B cell (primary cell): Measurements from ENCODE around the gene ZDHHC14. TPM values are rescaled to one million over a fixed set of nuclear protein-coding genes. Genes with fewer than 3 reads are reported as not detected.

Experiments used
- ATAC-seq: fragments of 200-7000 bp; cut with Tn5 transposase; one replicate; pipeline ENCODE4 v1.10.0; 2021; ENCODE audit warnings: low read depth, mild to moderate bottlenecking, moderate number of reproducible peaks, moderate library complexity
- CTCF ChIA-PET: fragments of 350-600 bp; sonication (Branson Sonifier 250); formaldehyde crosslinking; loops from one replicate; lab custom pipeline; 2021; ENCODE audit warnings: antibody characterized with exemption, inconsistent platforms; lab: Charles Lee
- POLR2A ChIA-PET: fragments of 350-600 bp; sonication (Branson Sonifier 250); formaldehyde crosslinking; loops from one replicate; lab custom pipeline; 2021; ENCODE audit warnings: antibody characterized with exemption; lab: Charles Lee
- DNase-seq: peaks from one replicate; pipeline ENCODE4 v3.0.0; 2013
- H2AFZ ChIP-seq: 2 replicates; pipeline ENCODE4 v1.6.1; 2012; ENCODE audit warnings: mild to moderate bottlenecking, low read depth, low read length; ENCODE audit not compliant: insufficient read depth, poor library complexity, severe bottlenecking
- H3K27ac ChIP-seq, 2 donors: 1 replicate in 1 of 2; 2 replicates in 1 of 2; pipeline ENCODE4 v1.5.1; 2012 to 2013; ENCODE audit warnings: low read length in 2 of 2, mild to moderate bottlenecking in 2 of 2, moderate library complexity in 1 of 2
- H3K27me3 ChIP-seq, 4 experiments: fragments of 200-600 bp in 1 of 4; sonication (generic) in 1 of 4; replicated peaks in 1 of 4; 1 replicate in 2 of 4; 2 replicates in 2 of 4; pipeline versions ENCODE4 v1.6.1 to v1.7.0; 2013 to 2016; ENCODE audit warnings: low read length in 3 of 4, mild to moderate bottlenecking in 2 of 4, mixed read lengths in 1 of 4, moderate library complexity in 1 of 4; ENCODE audit not compliant: insufficient read depth in 4 of 4, control insufficient read depth in 3 of 4; ENCODE audit errors: control extremely low read depth in 1 of 4
- H3K36me3 ChIP-seq, 2 experiments: replicated peaks in 1 of 2; 1 replicate in 1 of 2; 2 replicates in 1 of 2; pipeline versions ENCODE4 v1.6.1 to v1.7.1; 2013; ENCODE audit warnings: low read length in 1 of 2; ENCODE audit not compliant: insufficient read depth in 2 of 2, control insufficient read depth in 1 of 2; ENCODE audit errors: control extremely low read depth in 1 of 2, extremely low read depth in 1 of 2
- H3K4me1 ChIP-seq, 2 donors: fragments of 200-600 bp in 1 of 2; sonication (generic) in 1 of 2; 1 replicate in 1 of 2; 2 replicates in 1 of 2; pipeline versions ENCODE4 v1.5.1 to v1.6.1; 2013 to 2017; ENCODE audit warnings: low read length in 2 of 2; ENCODE audit not compliant: control insufficient read depth in 2 of 2, insufficient read depth in 2 of 2
- H3K4me2 ChIP-seq: replicated peaks from 2 replicates; pipeline ENCODE3; 2012; ENCODE audit warnings: mild to moderate bottlenecking, low read depth, low read length; ENCODE audit not compliant: poor library complexity, severe bottlenecking
- H3K4me3 ChIP-seq, 5 experiments: fragments of 200-600 bp in 1 of 5; sonication (generic) in 1 of 5; 1 replicate in 3 of 5; 2 replicates in 2 of 5; pipeline versions ENCODE4 v1.5.1 to v1.7.0; 2011 to 2016; ENCODE audit warnings: low read length in 4 of 5, mild to moderate bottlenecking in 4 of 5, low read depth in 2 of 5, control low read depth in 1 of 5, moderate library complexity in 1 of 5; ENCODE audit not compliant: insufficient read depth in 1 of 5; ENCODE audit errors: control extremely low read depth in 1 of 5, extremely low read depth in 1 of 5
- H3K79me2 ChIP-seq: fragments of 200-600 bp; sonication (generic); one replicate; pipeline ENCODE4 v1.6.0; 2016; ENCODE audit warnings: low read length; ENCODE audit not compliant: control insufficient read depth, insufficient read depth
- H3K9ac ChIP-seq: fragments of 200-600 bp; sonication (generic); 2 replicates; pipeline ENCODE4 v1.6.1; 2017; ENCODE audit warnings: mild to moderate bottlenecking, low read length, moderate library complexity
- H3K9me3 ChIP-seq, 3 donors: one replicate each; pipeline versions ENCODE4 v1.6.1 to v1.7.1; 2013; ENCODE audit warnings: low read length in 2 of 3; ENCODE audit not compliant: control insufficient read depth in 2 of 3, insufficient read depth in 1 of 3; ENCODE audit errors: control extremely low read depth in 1 of 3
- H4K20me1 ChIP-seq: 2 replicates; pipeline ENCODE4 v1.6.0; 2012; ENCODE audit warnings: mild to moderate bottlenecking, low read length; ENCODE audit not compliant: insufficient read depth, control insufficient read depth, poor library complexity, severe bottlenecking
- H3K27ac Mint-ChIP-seq: one replicate; pipeline ENCODE4 v1.8.0; 2021; ENCODE audit warnings: mixed read lengths
- H3K27me3 Mint-ChIP-seq: one replicate; pipeline ENCODE4 v1.8.0; 2021; ENCODE audit warnings: mixed read lengths
- H3K4me1 Mint-ChIP-seq: one replicate; pipeline ENCODE4 v1.8.0; 2021; ENCODE audit warnings: mixed read lengths
- H3K4me3 Mint-ChIP-seq: one replicate; pipeline ENCODE4 v1.8.0; 2021; ENCODE audit warnings: mixed read lengths
- H3K9me3 Mint-ChIP-seq: one replicate; pipeline ENCODE4 v1.8.0; 2022; ENCODE audit warnings: mixed read lengths; ENCODE audit not compliant: insufficient read depth
- EZH2 ChIP-seq: IDR thresholded peaks from 2 replicates; pipeline ENCODE4 v1.6.1; 2012; ENCODE audit warnings: borderline replicate concordance, low read depth, mild to moderate bottlenecking, moderate library complexity, low read length; ENCODE audit not compliant: insufficient read depth, poor library complexity, severe bottlenecking
- WGBS: methylation state at CpG from one replicate; pipeline ENCODE4 v1.1.5; 2013; ENCODE audit warnings: missing lambda C conversion rate; ENCODE audit not compliant: insufficient coverage; 5-methylcytosine and 5-hydroxymethylcytosine counted together
- intact Hi-C: fragments of 100-400 bp; cut with micrococcal nuclease; formaldehyde crosslinking; loops from one replicate; pipeline ENCODE4 v1.10.0; 2022
- polyA plus RNA-seq: library from polyadenylated mRNA; depleted of rRNA; stranded (reverse); fragments of >200 nt; gene quantifications from 2 replicates; pipeline ENCODE4 v1.2.3, GENCODE V29; 2012
- total RNA-seq, 2 donors: library from RNA; stranded (reverse); fragments of 120-200 nt in 1 of 2; gene quantifications; 1 replicate in 1 of 2; 2 replicates in 1 of 2; pipeline versions ENCODE4 v1.2.3 to v1.2.4, GENCODE V29; 2013 to 2022
- TF ChIP-seq, protein P1 (sequence below): fragments of 200-600 bp; IDR thresholded peaks from one replicate; pipeline ENCODE4 v1.8.0; 2022; ENCODE audit warnings: antibody characterized with exemption, mild to moderate bottlenecking

The ZDHHC14 gene
- total and polyA plus RNA-seq, 2 donors (not counting 1 experiment from before 2014, with no cell fraction given), result 8.8 to 50.4 TPM

GRCh38 chr6:157513004-157513603 lies 132.1 kb downstream of the ZDHHC14 start:
- Mint-ChIP-seq H3K4me3 (no peak overlapping the region), H3K4me1 (peaks cover 28% of the 10 kb centered on the region), H3K27ac (no peak overlapping the region), H3K9me3 (no peaks in the 10 kb centered on the region), H3K27me3 (no peaks in the 10 kb centered on the region)
- H3K4me1 ChIP-seq, result peaks cover 3 to 24% of the 10 kb centered on the region in 2 donors
- ChIA-PET CTCF (interaction anchor here (0.7 to 1.0 kb wide), 3 partner anchors 12 to 361 kb away, joined by 3 read pairs; no protein-coding TSS in a partner anchor), POLR2A (no interaction called here)
- H3K4me3 ChIP-seq, result no peak overlapping the region
- no peak overlapping the region for H3K4me2 ChIP-seq
- H3K36me3 ChIP-seq, result no peaks in the 10 kb centered on the region
- ATAC-seq, result no peak
- no peak overlapping the region for H3K27ac ChIP-seq
- H3K79me2 ChIP-seq, result peaks cover 3% of the 10 kb centered on the region
- H3K9ac ChIP-seq, result no peak overlapping the region
- H4K20me1 ChIP-seq, result no peaks in the 10 kb centered on the region
- WGBS, result 92% methylated on average over 7 of the region's 9 CpGs
- no peak for DNase-seq
- TF ChIP-seq EZH2, result no peak
- TF ChIP-seq, protein P1, sequence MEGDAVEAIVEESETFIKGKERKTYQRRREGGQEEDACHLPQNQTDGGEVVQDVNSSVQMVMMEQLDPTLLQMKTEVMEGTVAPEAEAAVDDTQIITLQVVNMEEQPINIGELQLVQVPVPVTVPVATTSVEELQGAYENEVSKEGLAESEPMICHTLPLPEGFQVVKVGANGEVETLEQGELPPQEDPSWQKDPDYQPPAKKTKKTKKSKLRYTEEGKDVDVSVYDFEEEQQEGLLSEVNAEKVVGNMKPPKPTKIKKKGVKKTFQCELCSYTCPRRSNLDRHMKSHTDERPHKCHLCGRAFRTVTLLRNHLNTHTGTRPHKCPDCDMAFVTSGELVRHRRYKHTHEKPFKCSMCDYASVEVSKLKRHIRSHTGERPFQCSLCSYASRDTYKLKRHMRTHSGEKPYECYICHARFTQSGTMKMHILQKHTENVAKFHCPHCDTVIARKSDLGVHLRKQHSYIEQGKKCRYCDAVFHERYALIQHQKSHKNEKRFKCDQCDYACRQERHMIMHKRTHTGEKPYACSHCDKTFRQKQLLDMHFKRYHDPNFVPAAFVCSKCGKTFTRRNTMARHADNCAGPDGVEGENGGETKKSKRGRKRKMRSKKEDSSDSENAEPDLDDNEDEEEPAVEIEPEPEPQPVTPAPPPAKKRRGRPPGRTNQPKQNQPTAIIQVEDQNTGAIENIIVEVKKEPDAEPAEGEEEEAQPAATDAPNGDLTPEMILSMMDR, result no peak
- H3K9me3 ChIP-seq, result no peaks in the 10 kb centered on the region
- no peaks in the 10 kb centered on the region for H3K27me3 ChIP-seq
- intact Hi-C loops, result no loop called here
- no peak overlapping the region for H2AFZ ChIP-seq

- ChIA-PET CTCF (interaction anchor here (0.7 to 1.0 kb wide), 3 partner anchors 11 to 360 kb away, joined by 3 read pairs; no protein-coding TSS in a partner anchor), POLR2A (no interaction called here)
- no peaks in the 10 kb centered on the region for H3K27me3 ChIP-seq
- no peak overlapping the region for H3K27ac ChIP-seq
- Mint-ChIP-seq H3K27ac (no peak overlapping the region), H3K4me1 (peaks cover 27% of the 10 kb centered on the region), H3K4me3 (no peak overlapping the region), H3K9me3 (no peaks in the 10 kb centered on the region), H3K27me3 (no peaks in the 10 kb centered on the region)
- no peaks in the 10 kb centered on the region for H3K36me3 ChIP-seq
- no peak overlapping the region for H3K4me3 ChIP-seq
- WGBS, result 96% methylated on average over 10 of the region's 13 CpGs
- H3K4me1 ChIP-seq, result peaks cover 3 to 18% of the 10 kb centered on the region in 2 donors
- intact Hi-C loops, result no loop called here
- TF ChIP-seq EZH2, result no peak
- TF ChIP-seq, protein P1, result no peak
- no peaks in the 10 kb centered on the region for H3K9me3 ChIP-seq
- H2AFZ ChIP-seq, result no peak overlapping the region
- DNase-seq (no peak), ATAC-seq (no peak)
- no peaks in the 10 kb centered on the region for H4K20me1 ChIP-seq
- peaks cover 4% of the 10 kb centered on the region for H3K79me2 ChIP-seq
- no peak overlapping the region for H3K4me2 ChIP-seq
- H3K9ac ChIP-seq, result no peak overlapping the region
Observed at GRCh38 chr6:157513619-157514485, 132.9 kb downstream of the ZDHHC14 start.
